Endodermal cell (in vitro differentiated cells): ENCODE measurements around the gene NDUFA6. TPM values are rescaled to one million over a fixed set of nuclear protein-coding genes. Genes with fewer than 3 reads are reported as not detected.

Experiments used
- DNase-seq: peaks from one replicate; pipeline ENCODE4 v3.0.0-alpha.2; 2017
- H3K27ac ChIP-seq: 2 replicates; pipeline ENCODE4 v1.5.1; 2013; ENCODE audit warnings: mild to moderate bottlenecking, low read depth, low read length, moderate library complexity
- H3K27me3 ChIP-seq: 2 replicates; pipeline ENCODE4 v1.6.1; 2013; ENCODE audit warnings: mild to moderate bottlenecking, low read length, moderate library complexity; ENCODE audit not compliant: insufficient read depth, control insufficient read depth, poor library complexity, severe bottlenecking
- H3K36me3 ChIP-seq: 2 replicates; pipeline ENCODE4 v1.7.0; 2013; ENCODE audit warnings: mild to moderate bottlenecking, low read length, moderate library complexity; ENCODE audit not compliant: control insufficient read depth, insufficient read depth
- H3K4me1 ChIP-seq: one replicate; pipeline ENCODE4 v1.7.0; 2013; ENCODE audit warnings: low read length; ENCODE audit not compliant: control insufficient read depth, insufficient read depth
- H3K4me3 ChIP-seq: 2 replicates; pipeline ENCODE4 v1.5.1; 2013; ENCODE audit warnings: mild to moderate bottlenecking, low read length, moderate library complexity
- H3K9ac ChIP-seq: 2 replicates; pipeline ENCODE4 v1.6.1; 2013; ENCODE audit warnings: mild to moderate bottlenecking, low read length, moderate library complexity; ENCODE audit not compliant: poor library complexity, severe bottlenecking; ENCODE audit errors: extremely low read depth
- H3K9me3 ChIP-seq: 2 replicates; pipeline ENCODE4 v1.6.1; 2013; ENCODE audit warnings: mild to moderate bottlenecking, low read length, moderate library complexity; ENCODE audit not compliant: control insufficient read depth
- H3K27ac Mint-ChIP-seq: 2 replicates; pipeline ENCODE4 v1.8.0; 2020; ENCODE audit warnings: mixed read lengths
- H3K27me3 Mint-ChIP-seq: 2 replicates; pipeline ENCODE4 v1.8.0; 2021; ENCODE audit warnings: mild to moderate bottlenecking, mixed read lengths; ENCODE audit not compliant: insufficient read depth
- H3K36me3 Mint-ChIP-seq: 2 replicates; pipeline ENCODE4 v1.8.0; 2020; ENCODE audit warnings: low read depth, mixed read lengths
- H3K4me1 Mint-ChIP-seq: 2 replicates; pipeline ENCODE4 v1.8.0; 2020; ENCODE audit warnings: mixed read lengths
- H3K4me3 Mint-ChIP-seq: 2 replicates; pipeline ENCODE4 v1.8.0; 2020; ENCODE audit warnings: mild to moderate bottlenecking, moderate library complexity, mixed read lengths
- H3K9me3 Mint-ChIP-seq: 2 replicates; pipeline ENCODE4 v1.8.0; 2020; ENCODE audit warnings: mild to moderate bottlenecking, mixed read lengths
- CTCF ChIP-seq: fragments of 200-600 bp; sonication (generic); conservative IDR thresholded peaks from 2 replicates; pipeline ENCODE4 v1.5.0; 2021; ENCODE audit warnings: antibody characterized with exemption, mild to moderate bottlenecking
- WGBS, 2 experiments: methylation state at CpG; one replicate each; pipeline versions ENCODE4 v1.1.5 to v1.1.7; 2013; ENCODE audit warnings: missing lambda C conversion rate in 2 of 2, mixed read lengths in 1 of 2; ENCODE audit not compliant: insufficient coverage in 1 of 2, insufficient read length in 1 of 2; 5-methylcytosine and 5-hydroxymethylcytosine counted together
- total RNA-seq, 2 donors: library from RNA; stranded (reverse); fragmentation: NEBNext Ultra II Directional in 1 of 2; extraction: Animal tissue kit (Norgen Biotek cat#: 25700) in 1 of 2; gene quantifications; 2 replicates in 1 of 2; 3 replicates in 1 of 2; pipeline ENCODE4 v1.2.1, GENCODE V29; 2021

The NDUFA6 gene
- total RNA-seq, 2 donors from 2014 or later, result 83.4 to 103 TPM

GRCh38 chr22:42064629-42065028 lies 25.9 kb downstream of the NDUFA6 start:
- no peaks in the 10 kb centered on the region for H3K27me3 ChIP-seq
- Mint-ChIP-seq H3K36me3 (peaks cover 60% of the 10 kb centered on the region), H3K4me3 (no peak overlapping the region), H3K27me3 (no peaks in the 10 kb centered on the region), H3K27ac (no peak overlapping the region), H3K4me1 (peaks cover 10% of the 10 kb centered on the region), H3K9me3 (no peaks in the 10 kb centered on the region)
- no peak for DNase-seq
- no peak overlapping the region for H3K4me3 ChIP-seq
- peaks cover 30% of the 10 kb centered on the region for H3K36me3 ChIP-seq
- H3K9ac ChIP-seq, result no peak overlapping the region
- no peaks in the 10 kb centered on the region for H3K4me1 ChIP-seq
- no peaks in the 10 kb centered on the region for H3K9me3 ChIP-seq
- TF ChIP-seq CTCF, result no peak
- 94 to 100% methylated on average over 1 of the region's 1 CpG for WGBS, 2 experiments
- no peak overlapping the region for H3K27ac ChIP-seq

GRCh38 chr22:42062506-42063170 lies 27.9 kb downstream of the NDUFA6 start:
- peaks cover 71% of the 10 kb centered on the region for H3K36me3 Mint-ChIP-seq
- WGBS, 2 experiments, result 93 to 95% methylated on average over 8 to 10 of the region's 10 CpGs
- peaks cover 11% of the 10 kb centered on the region for H3K9me3 Mint-ChIP-seq

GRCh38 chr22:42061041-42061440 lies 29.5 kb downstream of the NDUFA6 start:
- H3K4me3 Mint-ChIP-seq, result no peak overlapping the region
- 91 to 97% methylated on average over 6 to 7 of the region's 7 CpGs for WGBS, 2 experiments
- peaks cover 9% of the 10 kb centered on the region for H3K4me1 Mint-ChIP-seq
- Histone ChIP-seq H3K4me1 (no peaks in the 10 kb centered on the region), H3K4me3 (no peak overlapping the region), H3K27me3 (no peaks in the 10 kb centered on the region), H3K9me3 (peaks cover 25% of the 10 kb centered on the region), H3K36me3 (peaks cover 30% of the 10 kb centered on the region), H3K9ac (no peak overlapping the region), H3K27ac (no peak overlapping the region)
- no peak for DNase-seq
- H3K9me3 Mint-ChIP-seq, result peaks cover 26% of the 10 kb centered on the region
- no peak for TF ChIP-seq CTCF
- no peak overlapping the region for H3K27ac Mint-ChIP-seq
- H3K27me3 Mint-ChIP-seq, result no peaks in the 10 kb centered on the region
- peaks cover 62% of the 10 kb centered on the region for H3K36me3 Mint-ChIP-seq

More at GRCh38 chr22:42062506-42063170, 27.9 kb downstream of the NDUFA6 start:
- peaks cover 38% of the 10 kb centered on the region for H3K36me3 ChIP-seq
- Mint-ChIP-seq H3K27me3 (no peaks in the 10 kb centered on the region), H3K4me3 (no peak overlapping the region), H3K27ac (no peak overlapping the region), H3K4me1 (peaks cover 9% of the 10 kb centered on the region)
- DNase-seq, result no peak
- H3K27ac ChIP-seq, result no peak overlapping the region
- peaks cover 12% of the 10 kb centered on the region for H3K9me3 ChIP-seq
- H3K4me3 ChIP-seq, result no peak overlapping the region
- no peaks in the 10 kb centered on the region for H3K27me3 ChIP-seq
- no peak overlapping the region for H3K9ac ChIP-seq
- no peaks in the 10 kb centered on the region for H3K4me1 ChIP-seq
- no peak for TF ChIP-seq CTCF
